Lower leg skin (tissue), 4 donors: ENCODE results near the gene ERC2. TPM values are rescaled to one million over a fixed set of nuclear protein-coding genes. Genes with fewer than 3 reads are reported as not detected.

Source experiments
- DNase-seq, 2 donors: peaks; one replicate each; pipeline ENCODE4 v3.0.0-alpha.2; 2019; ENCODE audit warnings: low spot score in 2 of 2
- H3K4me3 ChIP-seq: fragments of 200-600 bp; sonication (generic); 2 replicates; pipeline ENCODE4 v1.5.1; 2017; ENCODE audit warnings: mild to moderate bottlenecking, low read depth; ENCODE audit not compliant: poor library complexity, severe bottlenecking
- POLR2A ChIP-seq, 2 donors: fragments of 450-650 bp; IDR thresholded peaks; one replicate each; pipeline ENCODE4 v1.6.1; 2016 to 2017; ENCODE audit warnings: antibody characterized with exemption in 2 of 2, mild to moderate bottlenecking in 1 of 2, moderate library complexity in 1 of 2
- WGBS, 2 donors: methylation state at CpG; one replicate each; pipeline ENCODE4 v1.1.5; 2018; 5-methylcytosine and 5-hydroxymethylcytosine counted together
- intact Hi-C: fragments of 100-400 bp; cut with DNase I; formaldehyde crosslinking; loops from one replicate; pipeline ENCODE4 v1.15.0; 2023; ENCODE audit warnings: low total_unique reads
- total RNA-seq, 4 donors: library from RNA; depleted of rRNA; stranded (reverse); fragments of >200 nt; gene quantifications; one replicate each; pipeline ENCODE4 v1.1.0, GENCODE V29; 2016
- TF ChIP-seq, protein P1 (sequence below), 3 donors: fragments of 450-650 bp; IDR thresholded peaks; one replicate each; pipeline ENCODE4 v1.5.1; 2016; ENCODE audit warnings: antibody characterized with exemption in 3 of 3, mild to moderate bottlenecking in 3 of 3, moderate library complexity in 2 of 3

ERC2 gene
- total RNA-seq, 4 donors from 2014 or later, result 0.23 to 1.3 (median 0.42) TPM; not detected in 1

DNA sequence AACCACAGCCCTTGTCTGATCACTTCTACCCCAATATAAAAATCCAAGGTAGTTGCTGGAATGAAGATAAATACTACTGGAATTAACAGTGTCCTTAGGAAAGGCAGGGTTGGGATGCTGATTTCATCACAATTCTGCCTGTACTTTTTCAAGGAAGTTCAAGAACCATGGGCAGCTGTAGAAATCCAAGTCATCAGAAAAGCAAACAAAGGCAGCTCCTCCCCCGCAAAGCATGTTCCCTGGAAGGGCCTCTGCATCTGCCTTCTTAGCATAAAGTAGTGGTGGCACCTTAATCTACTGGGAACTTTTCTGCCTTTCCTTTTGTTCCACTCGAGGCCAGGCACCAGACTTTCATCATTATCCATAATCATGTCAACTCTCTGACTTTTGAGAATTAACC, 54.4 kb downstream of the ERC2 start:
- intact Hi-C loops, result no loop called here
- DNase-seq, result no peak
- 50 to 88% methylated on average over 2 of the region's 2 CpGs for WGBS, 2 donors
- no peak for TF ChIP-seq POLR2A (IDR thresholded peaks at IDR 0.05)
- TF ChIP-seq, protein P1, sequence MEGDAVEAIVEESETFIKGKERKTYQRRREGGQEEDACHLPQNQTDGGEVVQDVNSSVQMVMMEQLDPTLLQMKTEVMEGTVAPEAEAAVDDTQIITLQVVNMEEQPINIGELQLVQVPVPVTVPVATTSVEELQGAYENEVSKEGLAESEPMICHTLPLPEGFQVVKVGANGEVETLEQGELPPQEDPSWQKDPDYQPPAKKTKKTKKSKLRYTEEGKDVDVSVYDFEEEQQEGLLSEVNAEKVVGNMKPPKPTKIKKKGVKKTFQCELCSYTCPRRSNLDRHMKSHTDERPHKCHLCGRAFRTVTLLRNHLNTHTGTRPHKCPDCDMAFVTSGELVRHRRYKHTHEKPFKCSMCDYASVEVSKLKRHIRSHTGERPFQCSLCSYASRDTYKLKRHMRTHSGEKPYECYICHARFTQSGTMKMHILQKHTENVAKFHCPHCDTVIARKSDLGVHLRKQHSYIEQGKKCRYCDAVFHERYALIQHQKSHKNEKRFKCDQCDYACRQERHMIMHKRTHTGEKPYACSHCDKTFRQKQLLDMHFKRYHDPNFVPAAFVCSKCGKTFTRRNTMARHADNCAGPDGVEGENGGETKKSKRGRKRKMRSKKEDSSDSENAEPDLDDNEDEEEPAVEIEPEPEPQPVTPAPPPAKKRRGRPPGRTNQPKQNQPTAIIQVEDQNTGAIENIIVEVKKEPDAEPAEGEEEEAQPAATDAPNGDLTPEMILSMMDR (IDR thresholded peaks at IDR 0.05), result no peak
- H3K4me3 ChIP-seq, result no peak overlapping the region

- TF ChIP-seq, protein P1 (IDR thresholded peaks at IDR 0.05), result no peak
- no peak for TF ChIP-seq POLR2A (IDR thresholded peaks at IDR 0.05)
- no peak for DNase-seq
- 84 to 86% methylated on average over 5 of the region's 5 CpGs for WGBS, 2 donors
- intact Hi-C loops, result no loop called here
- no peak overlapping the region for H3K4me3 ChIP-seq
Observed at GRCh38 chr3:56411166-56411565, 57.1 kb downstream of the ERC2 start.

GRCh38 chr3:56410576-56410975, 57.7 kb downstream of the ERC2 start:
- TF ChIP-seq, protein P1 (IDR thresholded peaks at IDR 0.05), result no peak
- no peak for TF ChIP-seq POLR2A (IDR thresholded peaks at IDR 0.05)
- no peak for DNase-seq
- H3K4me3 ChIP-seq, result no peak overlapping the region
- intact Hi-C loops, result no loop called here

DNA sequence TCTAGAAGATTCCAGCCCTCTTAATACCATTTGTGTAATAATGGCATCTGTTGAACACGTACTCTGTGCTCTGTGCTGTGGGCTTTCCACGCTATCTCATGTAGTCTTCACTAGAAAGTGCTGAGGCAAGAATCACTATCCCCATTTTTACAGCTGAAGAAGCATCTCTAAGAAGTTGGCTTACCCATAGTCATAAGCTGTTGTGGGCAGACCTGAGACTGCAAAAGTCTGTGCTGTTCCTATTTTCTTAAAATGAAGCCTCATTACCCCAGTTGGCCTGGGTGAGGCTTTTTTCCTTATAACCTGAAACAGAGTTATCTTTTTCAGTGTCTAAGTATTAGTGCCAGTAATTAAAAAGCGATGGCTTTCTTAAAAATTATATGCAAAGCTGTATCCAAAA, 58.5 kb downstream of the ERC2 start:
- no peak overlapping the region for H3K4me3 ChIP-seq
- WGBS, 2 donors, result 89% methylated on average over 3 of the region's 3 CpGs
- intact Hi-C loops, result no loop called here
- no peak for DNase-seq
- TF ChIP-seq, protein P1 (IDR thresholded peaks at IDR 0.05), result no peak
- TF ChIP-seq POLR2A (IDR thresholded peaks at IDR 0.05), result no peak

DNA sequence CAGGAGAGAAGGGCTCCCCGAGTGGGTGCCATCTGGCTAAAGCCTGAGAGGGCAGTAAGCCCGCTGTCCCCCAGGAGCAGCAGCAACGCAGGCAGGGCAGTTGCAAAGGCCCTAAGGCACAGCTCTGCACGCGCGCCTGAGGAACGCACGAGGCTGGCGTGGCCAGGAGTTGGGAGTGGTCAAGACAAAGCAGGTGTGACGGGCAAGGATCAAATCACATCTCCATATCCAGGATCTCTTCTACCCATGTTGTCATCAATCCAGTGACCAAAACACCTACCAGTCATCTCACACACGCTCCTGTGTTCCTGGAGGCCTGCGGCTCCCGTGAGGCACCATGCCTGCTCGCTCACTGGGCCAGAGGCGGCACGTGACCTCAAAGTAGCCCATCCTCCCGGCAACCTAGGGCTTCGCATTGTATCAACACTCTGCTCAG, 59.5 kb downstream of the ERC2 start:
- DNase-seq, result no peak
- 87 to 92% methylated on average over 18 of the region's 18 CpGs for WGBS, 2 donors
- TF ChIP-seq, protein P1 (IDR thresholded peaks at IDR 0.05), result no peak
- TF ChIP-seq POLR2A (IDR thresholded peaks at IDR 0.05), result no peak
- intact Hi-C loops, result no loop called here
- H3K4me3 ChIP-seq, result no peak overlapping the region

GRCh38 chr3:56406826-56407515, 61.3 kb downstream of the ERC2 start:
- TF ChIP-seq, protein P1 (IDR thresholded peaks at IDR 0.05), result no peak
- TF ChIP-seq POLR2A (IDR thresholded peaks at IDR 0.05), result no peak
- H3K4me3 ChIP-seq, result no peak overlapping the region
- 70 to 72% methylated on average over 4 of the region's 4 CpGs for WGBS, 2 donors
- intact Hi-C loops, result no loop called here
- no peak for DNase-seq
